ENCODE data around the gene IL22.
A peak's percentile ranks its signal among the peaks of the same experiment; 100 is the strongest.

Gene IL22

GRCh38 chr12:68279227-68280054, 26.0 kb upstream of the IL22 start:
- Histone ChIP-seq H3K27me3 (ENCODE audit: insufficient read depth, low read length) (no peaks in the 10 kb centered on the region), H3K9me3 (ENCODE audit: insufficient read depth, low read depth, low read length) (no peaks in the 10 kb centered on the region), H4K12ac (ENCODE audit: low read depth, low read length) (no peak overlapping the region), H2BK12ac (ENCODE audit: low read length) (no peak overlapping the region), H3K4me1 (ENCODE audit: control insufficient read depth in 1 of 2, insufficient read depth in 2 of 2, low read length in 2 of 2) (no peaks in the 10 kb centered on the region), H3K18ac (ENCODE audit: low read length) (no peak overlapping the region), H3K79me1 (ENCODE audit: low read length) (no peaks in the 10 kb centered on the region), H2BK5ac (ENCODE audit: low read depth, low read length, poor library complexity) (no peak overlapping the region), H3K27ac (ENCODE audit: low read depth, low read length) (no peak overlapping the region), H3K79me2 (ENCODE audit: control insufficient read depth, insufficient read depth, low read length, poor library complexity) (no peaks in the 10 kb centered on the region), H4K8ac (ENCODE audit: low read depth, low read length) (no peak overlapping the region), H3K4ac (ENCODE audit: low read depth, low read length) (no peak overlapping the region), H3K4me3 (ENCODE audit: low read depth, low read length) (no peak overlapping the region), H3K14ac (ENCODE audit: low read length) (no peak overlapping the region), H3K23ac (ENCODE audit: low read length) (no peak overlapping the region), H3K4me2 (ENCODE audit: low read length) (no peak overlapping the region), H2AK5ac (ENCODE audit: low read length) (no peak overlapping the region), H4K91ac (ENCODE audit: low read depth, low read length) (no peak overlapping the region), H2AFZ (ENCODE audit: insufficient read depth, low read length, poor library complexity) (no peak overlapping the region), H2BK120ac (ENCODE audit: insufficient read depth, low read length, poor library complexity) (no peak overlapping the region), H3K36me3 (ENCODE audit: control insufficient read depth in 1 of 2, insufficient read depth in 2 of 2, low read length in 2 of 2) (no peaks in the 10 kb centered on the region), H3K9ac (ENCODE audit: low read length) (no peak overlapping the region)
- peak; percentile 23 to 67 for DNase-seq
- no CpG with 5 or more reads among the region's 5 CpGs for WGBS (ENCODE audit: extremely low coverage, insufficient coverage, insufficient read length)

DNA sequence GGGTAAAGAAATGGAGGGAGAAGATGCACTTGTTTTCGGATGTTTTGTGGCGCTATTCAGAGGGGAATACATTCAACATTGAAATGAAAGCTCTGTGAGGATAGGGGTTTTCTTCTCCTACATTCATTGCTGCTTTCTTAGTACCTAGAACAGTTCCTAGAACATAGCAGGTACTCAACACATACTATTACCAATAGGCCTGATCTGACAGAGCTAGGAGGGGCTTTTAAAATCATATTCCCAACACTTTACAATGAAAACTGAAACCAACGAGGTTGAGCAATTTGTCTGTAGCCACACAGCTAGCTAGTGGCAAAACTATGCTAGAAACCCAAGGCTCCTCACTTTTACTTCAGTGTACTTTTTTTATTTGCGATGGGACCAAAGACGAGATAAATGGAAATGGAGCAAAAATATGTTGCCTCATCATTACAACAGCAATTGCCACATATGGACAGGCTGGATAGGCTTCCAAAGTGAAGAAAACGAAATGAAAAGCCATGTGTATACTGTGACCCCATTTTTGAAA, 23.1 kb upstream of the IL22 start:
- H3K4me2 ChIP-seq (ENCODE audit: low read length): no peak overlapping the region
- H2AFZ ChIP-seq (ENCODE audit: insufficient read depth, low read length, poor library complexity): no peak overlapping the region
- no peak overlapping the region for H2BK5ac ChIP-seq (ENCODE audit: low read depth, low read length, poor library complexity)
- H3K27ac ChIP-seq (ENCODE audit: low read depth, low read length): no peak overlapping the region
- H3K9ac ChIP-seq (ENCODE audit: low read length): no peak overlapping the region
- no peaks in the 10 kb centered on the region for H3K27me3 ChIP-seq (ENCODE audit: insufficient read depth, low read length)
- DNase-seq: no peak
- no peak overlapping the region for H3K23ac ChIP-seq (ENCODE audit: low read length)
- H2BK120ac ChIP-seq (ENCODE audit: insufficient read depth, low read length, poor library complexity): no peak overlapping the region
- no peak overlapping the region for H3K18ac ChIP-seq (ENCODE audit: low read length)
- H4K91ac ChIP-seq (ENCODE audit: low read depth, low read length): no peak overlapping the region
- H3K36me3 ChIP-seq (ENCODE audit: control insufficient read depth in 1 of 2, insufficient read depth in 2 of 2, low read length in 2 of 2): no peaks in the 10 kb centered on the region
- H3K4me1 ChIP-seq (ENCODE audit: control insufficient read depth in 1 of 2, insufficient read depth in 2 of 2, low read length in 2 of 2): no peaks in the 10 kb centered on the region
- WGBS (ENCODE audit: extremely low coverage, insufficient coverage, insufficient read length): 100% methylated on average over 2 of the region's 6 CpGs
- no peaks in the 10 kb centered on the region for H3K9me3 ChIP-seq (ENCODE audit: insufficient read depth, low read depth, low read length)
- H4K8ac ChIP-seq (ENCODE audit: low read depth, low read length): no peak overlapping the region
- no peak overlapping the region for H2AK5ac ChIP-seq (ENCODE audit: low read length)
- no peak overlapping the region for H2BK12ac ChIP-seq (ENCODE audit: low read length)
- no peaks in the 10 kb centered on the region for H3K79me1 ChIP-seq (ENCODE audit: low read length)
- H3K4me3 ChIP-seq (ENCODE audit: low read depth, low read length): no peak overlapping the region
- no peak overlapping the region for H3K4ac ChIP-seq (ENCODE audit: low read depth, low read length)
- H3K14ac ChIP-seq (ENCODE audit: low read length): no peak overlapping the region
- no peak overlapping the region for H4K12ac ChIP-seq (ENCODE audit: low read depth, low read length)
- no peaks in the 10 kb centered on the region for H3K79me2 ChIP-seq (ENCODE audit: control insufficient read depth, insufficient read depth, low read length, poor library complexity)

- H3K9ac ChIP-seq (ENCODE audit: low read length): no peak overlapping the region
- no peak overlapping the region for H3K18ac ChIP-seq (ENCODE audit: low read length)
- no peak overlapping the region for H2AFZ ChIP-seq (ENCODE audit: insufficient read depth, low read length, poor library complexity)
- no peak overlapping the region for H4K12ac ChIP-seq (ENCODE audit: low read depth, low read length)
- H3K4me2 ChIP-seq (ENCODE audit: low read length): no peak overlapping the region
- no peak overlapping the region for H3K4ac ChIP-seq (ENCODE audit: low read depth, low read length)
- H3K9me3 ChIP-seq (ENCODE audit: insufficient read depth, low read depth, low read length): no peaks in the 10 kb centered on the region
- no peaks in the 10 kb centered on the region for H3K79me2 ChIP-seq (ENCODE audit: control insufficient read depth, insufficient read depth, low read length, poor library complexity)
- no peak overlapping the region for H3K27ac ChIP-seq (ENCODE audit: low read depth, low read length)
- H4K8ac ChIP-seq (ENCODE audit: low read depth, low read length): no peak overlapping the region
- H2AK5ac ChIP-seq (ENCODE audit: low read length): no peak overlapping the region
- no peak overlapping the region for H4K91ac ChIP-seq (ENCODE audit: low read depth, low read length)
- no peaks in the 10 kb centered on the region for H3K27me3 ChIP-seq (ENCODE audit: insufficient read depth, low read length)
- no peak overlapping the region for H3K14ac ChIP-seq (ENCODE audit: low read length)
- H2BK5ac ChIP-seq (ENCODE audit: low read depth, low read length, poor library complexity): no peak overlapping the region
- H2BK120ac ChIP-seq (ENCODE audit: insufficient read depth, low read length, poor library complexity): no peak overlapping the region
- no peak overlapping the region for H3K4me3 ChIP-seq (ENCODE audit: low read depth, low read length)
- no peak overlapping the region for H3K23ac ChIP-seq (ENCODE audit: low read length)
- H2BK12ac ChIP-seq (ENCODE audit: low read length): no peak overlapping the region
- no peaks in the 10 kb centered on the region for H3K79me1 ChIP-seq (ENCODE audit: low read length)
- H3K36me3 ChIP-seq (ENCODE audit: control insufficient read depth in 1 of 2, insufficient read depth in 2 of 2, low read length in 2 of 2): no peaks in the 10 kb centered on the region
- H3K4me1 ChIP-seq (ENCODE audit: control insufficient read depth in 1 of 2, insufficient read depth in 2 of 2, low read length in 2 of 2): no peaks in the 10 kb centered on the region
- DNase-seq: peak; percentile 61 to 84
Measured at GRCh38 chr12:68272732-68273131, 19.3 kb upstream of the IL22 start.

DNA sequence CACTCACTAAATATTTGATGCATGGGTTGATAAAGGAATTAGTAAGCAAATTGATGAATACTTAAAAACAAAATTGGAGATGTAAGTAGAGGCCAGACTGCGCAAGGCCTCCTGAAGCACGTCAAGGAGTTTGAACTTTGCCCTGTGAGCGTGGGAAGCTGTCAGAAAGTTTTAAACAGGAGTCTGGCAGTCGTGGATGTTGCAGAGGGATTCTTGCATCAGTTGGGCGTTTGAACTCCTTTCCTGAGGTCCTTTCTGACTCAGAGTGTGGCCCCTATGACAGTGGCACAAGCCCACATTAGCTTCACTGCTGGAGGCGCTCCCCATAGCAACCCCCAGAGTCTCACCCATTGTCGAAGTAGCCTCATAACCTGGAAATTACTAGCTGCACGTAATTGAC, 17.9 kb upstream of the IL22 start:
- H4K8ac ChIP-seq (ENCODE audit: low read depth, low read length): no peak overlapping the region
- no peak overlapping the region for H3K4me3 ChIP-seq (ENCODE audit: low read depth, low read length)
- H4K12ac ChIP-seq (ENCODE audit: low read depth, low read length): no peak overlapping the region
- WGBS (ENCODE audit: extremely low coverage, insufficient coverage, insufficient read length): no CpG with 5 or more reads among the region's 8 CpGs
- H3K27me3 ChIP-seq (ENCODE audit: insufficient read depth, low read length): no peaks in the 10 kb centered on the region
- H3K14ac ChIP-seq (ENCODE audit: low read length): no peak overlapping the region
- H3K27ac ChIP-seq (ENCODE audit: low read depth, low read length): no peak overlapping the region
- H3K18ac ChIP-seq (ENCODE audit: low read length): no peak overlapping the region
- H3K36me3 ChIP-seq (ENCODE audit: control insufficient read depth in 1 of 2, insufficient read depth in 2 of 2, low read length in 2 of 2): no peaks in the 10 kb centered on the region
- no peaks in the 10 kb centered on the region for H3K9me3 ChIP-seq (ENCODE audit: insufficient read depth, low read depth, low read length)
- H3K9ac ChIP-seq (ENCODE audit: low read length): no peak overlapping the region
- no peak overlapping the region for H2AFZ ChIP-seq (ENCODE audit: insufficient read depth, low read length, poor library complexity)
- no peak overlapping the region for H3K4me2 ChIP-seq (ENCODE audit: low read length)
- no peak overlapping the region for H3K23ac ChIP-seq (ENCODE audit: low read length)
- no peak overlapping the region for H2AK5ac ChIP-seq (ENCODE audit: low read length)
- no peak overlapping the region for H4K91ac ChIP-seq (ENCODE audit: low read depth, low read length)
- H2BK12ac ChIP-seq (ENCODE audit: low read length): no peak overlapping the region
- H3K4ac ChIP-seq (ENCODE audit: low read depth, low read length): no peak overlapping the region
- no peaks in the 10 kb centered on the region for H3K4me1 ChIP-seq (ENCODE audit: control insufficient read depth in 1 of 2, insufficient read depth in 2 of 2, low read length in 2 of 2)
- no peak overlapping the region for H2BK120ac ChIP-seq (ENCODE audit: insufficient read depth, low read length, poor library complexity)
- peak; percentile 82 to 83 for DNase-seq
- no peaks in the 10 kb centered on the region for H3K79me1 ChIP-seq (ENCODE audit: low read length)
- no peak overlapping the region for H2BK5ac ChIP-seq (ENCODE audit: low read depth, low read length, poor library complexity)
- H3K79me2 ChIP-seq (ENCODE audit: control insufficient read depth, insufficient read depth, low read length, poor library complexity): no peaks in the 10 kb centered on the region
